GM23338 (cell line): ENCODE results near the gene ACOXL. TPM values are rescaled to one million over a fixed set of nuclear protein-coding genes. Genes with fewer than 3 reads are reported as not detected.

Source experiments
- ATAC-seq: fragments of 200-7000 bp; cut with Tn5 transposase; 3 replicates; pipeline ENCODE4 v1.9.1; 2020
- DNase-seq: peaks from one replicate; pipeline ENCODE4 v3.0.0-alpha.2; 2015; ENCODE audit warnings: low spot score
- H2AFZ ChIP-seq: fragments of 200-600 bp; sonication (generic); 2 replicates; pipeline ENCODE4 v1.8.0; 2016; ENCODE audit warnings: antibody characterized with exemption, mild to moderate bottlenecking, moderate library complexity
- H3F3A ChIP-seq: fragments of 200-600 bp; sonication (generic); replicated peaks from 2 replicates; pipeline ENCODE4 v1.8.0; 2017; ENCODE audit warnings: antibody characterized with exemption, mixed run types, low read depth
- H3K27ac ChIP-seq: fragments of 200-600 bp; sonication (generic); 2 replicates; pipeline ENCODE4 v1.6.1; 2016; ENCODE audit warnings: low read depth
- H3K27me3 ChIP-seq: fragments of 200-600 bp; sonication (generic); 2 replicates; pipeline ENCODE4 v1.8.0; 2016; ENCODE audit warnings: mild to moderate bottlenecking, mixed run types, moderate library complexity; ENCODE audit not compliant: insufficient read depth
- H3K36me3 ChIP-seq: fragments of 200-600 bp; sonication (generic); 2 replicates; pipeline ENCODE4 v1.8.0; 2016; ENCODE audit warnings: mild to moderate bottlenecking; ENCODE audit not compliant: insufficient read depth
- H3K4me1 ChIP-seq: fragments of 200-600 bp; sonication (generic); 2 replicates; pipeline ENCODE4 v1.8.0; 2016; ENCODE audit warnings: mild to moderate bottlenecking, moderate library complexity; ENCODE audit not compliant: insufficient read depth
- H3K4me2 ChIP-seq: fragments of 200-600 bp; sonication (generic); 2 replicates; pipeline ENCODE4 v1.7.1; 2017; ENCODE audit warnings: mixed run types
- H3K4me3 ChIP-seq: fragments of 200-600 bp; sonication (generic); 2 replicates; pipeline ENCODE4 v1.6.1; 2016; ENCODE audit warnings: mixed run types
- H3K79me2 ChIP-seq: fragments of 200-600 bp; sonication (generic); replicated peaks from 2 replicates; pipeline ENCODE4 v1.8.0; 2017; ENCODE audit warnings: mild to moderate bottlenecking; ENCODE audit not compliant: insufficient read depth
- H3K9me2 ChIP-seq: fragments of 200-600 bp; sonication (generic); 2 replicates; pipeline ENCODE4 v1.8.0; 2017; ENCODE audit not compliant: insufficient read depth
- H4K20me1 ChIP-seq: fragments of 200-600 bp; sonication (generic); replicated peaks from 2 replicates; pipeline ENCODE4 v1.8.0; 2017; ENCODE audit warnings: mild to moderate bottlenecking; ENCODE audit not compliant: insufficient read depth
- H3K27ac Mint-ChIP-seq: 2 replicates; pipeline ENCODE4 v1.8.0; 2020; ENCODE audit warnings: inconsistent platforms, mild to moderate bottlenecking, moderate library complexity, mixed read lengths
- H3K27me3 Mint-ChIP-seq: 3 replicates; pipeline ENCODE4 v1.8.0; 2022; ENCODE audit warnings: low read depth, mild to moderate bottlenecking, moderate library complexity, mixed read lengths, inconsistent platforms; ENCODE audit not compliant: insufficient read depth, poor library complexity
- H3K36me3 Mint-ChIP-seq: 3 replicates; pipeline ENCODE4 v1.8.0; 2021; ENCODE audit warnings: low read depth, mild to moderate bottlenecking, inconsistent platforms, moderate library complexity, mixed read lengths
- H3K4me1 Mint-ChIP-seq: 3 replicates; pipeline ENCODE4 v1.8.0; 2020; ENCODE audit warnings: mild to moderate bottlenecking, inconsistent platforms, mixed read lengths
- H3K4me3 Mint-ChIP-seq: 3 replicates; pipeline ENCODE4 v1.8.0; 2021; ENCODE audit warnings: moderate library complexity, mild to moderate bottlenecking, inconsistent platforms, mixed read lengths
- H3K9me3 Mint-ChIP-seq: 3 replicates; pipeline ENCODE4 v1.8.0; 2020; ENCODE audit warnings: moderate library complexity, mild to moderate bottlenecking, inconsistent platforms, mixed read lengths
- CREB1 ChIP-seq: fragments of 250-450 bp; sonication (Bioruptor Pico); IDR thresholded peaks from 2 replicates; pipeline ENCODE4 v1.5.0; 2020; ENCODE audit warnings: low read depth, mild to moderate bottlenecking, moderate library complexity
- CTCF ChIP-seq, 2 experiments: fragments of 200-600 bp in 1 of 2; sonication (generic) in 1 of 2; conservative IDR thresholded peaks; 2 replicates each; pipeline versions ENCODE4 v1.5.1 to v1.6.1; 2016 to 2017; ENCODE audit warnings: antibody characterized with exemption in 2 of 2, low read depth in 2 of 2, mild to moderate bottlenecking in 2 of 2, moderate library complexity in 1 of 2
- ETS1 ChIP-seq: IDR thresholded peaks from 2 replicates; pipeline ENCODE4 v1.6.1; 2016; ENCODE audit warnings: antibody characterized with exemption
- EZH2phosphoT487 ChIP-seq: fragments of 200-600 bp; sonication (generic); IDR thresholded peaks from one replicate; pipeline ENCODE4 v1.8.1; 2018; ENCODE audit warnings: antibody characterized with exemption; ENCODE audit not compliant: unreplicated experiment
- JUNB ChIP-seq: IDR thresholded peaks from one replicate; pipeline ENCODE4 v1.6.1; 2016; ENCODE audit warnings: antibody characterized with exemption; ENCODE audit not compliant: unreplicated experiment
- NANOG ChIP-seq: IDR thresholded peaks from 2 replicates; pipeline ENCODE4 v1.6.1; 2016; ENCODE audit warnings: antibody characterized with exemption, borderline replicate concordance
- POLR2AphosphoS5 ChIP-seq: IDR thresholded peaks from 2 replicates; pipeline ENCODE4 v1.6.1; 2016; ENCODE audit warnings: antibody characterized with exemption, low read depth
- REST ChIP-seq: IDR thresholded peaks from one replicate; pipeline ENCODE4 v1.6.1; 2018; ENCODE audit warnings: antibody characterized with exemption; ENCODE audit not compliant: unreplicated experiment
- STAT1 ChIP-seq: IDR thresholded peaks from one replicate; pipeline ENCODE4 v1.6.1; 2016; ENCODE audit warnings: antibody characterized with exemption; ENCODE audit not compliant: unreplicated experiment
- ZNF114 ChIP-seq: fragments of 250-450 bp; sonication (Bioruptor Pico); IDR thresholded peaks from 2 replicates; pipeline ENCODE4 v1.5.0; 2020; ENCODE audit warnings: mild to moderate bottlenecking, moderate library complexity
- ZNF331 ChIP-seq: fragments of 250-450 bp; sonication (Bioruptor Pico); IDR thresholded peaks from 2 replicates; pipeline ENCODE4 v1.5.0; 2020; ENCODE audit warnings: low read depth, mild to moderate bottlenecking, moderate library complexity
- ZNF462 ChIP-seq: fragments of 250-450 bp; sonication (Bioruptor Pico); IDR thresholded peaks from 2 replicates; pipeline ENCODE4 v1.5.0; 2020; ENCODE audit warnings: mild to moderate bottlenecking, moderate library complexity
- polyA plus RNA-seq: library from polyadenylated mRNA; unstranded; fragments of >200 nt; fragmentation: Nextera tagmentation; extraction: Ambion mirVana; gene quantifications from 2 replicates; pipeline ENCODE4 v1.2.1, GENCODE V29; 2016
- total RNA-seq: library from RNA; depleted of rRNA; stranded (reverse); fragments of >200 nt; shearing (Covaris generic); gene quantifications from 2 replicates; pipeline ENCODE4 v1.2.3, GENCODE V29; 2014

ACOXL gene
- total and polyA plus RNA-seq, 2 experiments from 2014 or later: 9.0 to 14.7 TPM

GRCh38 chr2:111042772-111043771 lies 310.7 kb downstream of the ACOXL start:
- no peaks in the 10 kb centered on the region for H4K20me1 ChIP-seq
- H3K9me3 Mint-ChIP-seq: no peaks in the 10 kb centered on the region; the same call in 2 of the 3 replicates
- H3K4me1 ChIP-seq: no peaks in the 10 kb centered on the region
- H3K27me3 ChIP-seq: no peaks in the 10 kb centered on the region
- H3K79me2 ChIP-seq: no peaks in the 10 kb centered on the region
- TF ChIP-seq REST (no peak), CTCF (conservative IDR thresholded peaks at IDR 0.05; ENCODE audit: low read depth in 2 of 2) (no peak), POLR2AphosphoS5 (no peak), ZNF331 (CRISPR knock-in tag) (no peak), CREB1 (CRISPR knock-in tag) (no peak), NANOG (no peak), ETS1 (no peak), ZNF462 (CRISPR knock-in tag) (no peak), ZNF114 (CRISPR knock-in tag) (no peak), EZH2phosphoT487 (no peak), STAT1 (no peak), JUNB (no peak)
- no peak overlapping the region for H2AFZ ChIP-seq
- H3F3A ChIP-seq: no peaks in the 10 kb centered on the region
- peaks cover 5% of the 10 kb centered on the region for H3K27me3 Mint-ChIP-seq
- no peaks in the 10 kb centered on the region; the same call in 2 of the 3 replicates for H3K4me1 Mint-ChIP-seq
- no peaks in the 10 kb centered on the region for H3K9me2 ChIP-seq
- no peak overlapping the region for H3K4me3 Mint-ChIP-seq
- H3K4me2 ChIP-seq: no peak overlapping the region
- H3K36me3 ChIP-seq: no peaks in the 10 kb centered on the region
- no peak overlapping the region; the same call in 1 of the 2 replicates for H3K27ac Mint-ChIP-seq
- peaks cover 3% of the 10 kb centered on the region; the same call in 1 of the 3 replicates for H3K36me3 Mint-ChIP-seq
- no peak overlapping the region for H3K27ac ChIP-seq
- DNase-seq: no peak
- no peak for ATAC-seq
- H3K4me3 ChIP-seq: no peak overlapping the region
